Retinal pigment epithelial cell (primary cell): ENCODE results near the gene DACT3.

Experiments used
- DNase-seq: peaks from one replicate; pipeline ENCODE4 v3.0.0-alpha.2; 2010; ENCODE audit warnings: low read depth
- H3K4me3 ChIP-seq: 2 replicates; pipeline ENCODE4 v1.5.1; 2011; ENCODE audit warnings: mild to moderate bottlenecking, low read length, control low read depth, moderate library complexity
- CTCF ChIP-seq: conservative IDR thresholded peaks from 2 replicates; pipeline ENCODE4 v1.5.1; 2011; ENCODE audit warnings: low read depth, low read length, control low read depth, inconsistent platforms

DACT3 gene

DNA sequence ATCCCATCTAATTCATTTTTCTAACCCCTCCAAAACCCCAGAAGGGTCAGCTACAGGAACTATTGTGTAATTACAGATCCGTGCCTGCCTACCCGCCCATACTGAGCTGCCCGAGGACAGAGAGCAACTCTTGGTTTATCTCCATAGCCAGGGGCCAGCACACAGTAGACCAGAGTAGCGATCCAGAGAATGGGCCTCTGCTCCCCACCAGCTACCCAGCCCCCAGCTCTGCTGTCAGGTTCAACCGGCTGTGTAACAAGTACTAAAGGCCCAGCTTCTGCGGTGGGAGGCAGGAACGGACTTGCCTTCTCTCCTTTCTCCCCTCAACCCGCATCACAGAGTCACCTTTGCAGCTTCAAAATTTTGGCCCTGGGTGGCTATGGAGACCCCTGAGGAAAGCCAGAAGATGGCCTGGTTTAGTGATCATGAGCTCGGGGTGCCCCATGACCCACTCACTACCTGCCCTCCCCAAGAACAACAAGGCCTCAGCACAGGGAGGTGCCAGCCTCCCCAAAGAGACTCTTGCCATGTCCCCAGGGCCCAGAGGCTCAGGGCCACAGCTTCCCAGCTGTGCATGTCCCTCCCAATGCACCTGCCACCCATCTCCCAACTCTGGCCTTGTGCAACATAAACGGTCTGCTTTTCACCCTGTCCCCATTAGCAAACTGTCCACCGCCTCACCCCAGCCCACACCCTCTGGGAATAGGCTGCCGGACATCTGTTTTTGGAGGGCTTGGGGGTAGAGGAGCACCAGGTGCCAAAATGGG is 54.1 kb downstream of the DACT3 start:
- H3K4me3 ChIP-seq, result no peak overlapping the region
- no peak for DNase-seq
- no peak for TF ChIP-seq CTCF

DNA sequence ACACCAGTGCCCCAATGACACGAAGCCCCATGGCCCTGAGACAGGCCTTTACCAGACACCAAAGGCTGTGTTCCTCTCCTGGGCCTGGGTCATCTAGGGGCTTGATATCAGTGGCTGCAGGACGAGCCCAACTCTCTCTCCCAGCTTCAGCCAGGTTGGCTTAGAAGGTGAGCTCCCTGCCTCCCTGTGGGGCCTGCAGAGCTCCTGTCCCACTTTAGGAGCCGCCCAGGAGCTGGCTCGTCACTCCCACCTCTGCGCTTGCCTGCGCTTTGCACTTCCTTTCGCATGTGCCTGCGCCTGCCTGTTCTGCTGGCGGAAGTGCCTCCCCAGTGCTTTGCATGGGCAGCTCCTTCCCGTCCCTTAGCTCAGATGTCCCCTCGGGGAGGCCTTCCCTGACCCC is 55.0 kb downstream of the DACT3 start:
- no peak for DNase-seq
- no peak overlapping the region for H3K4me3 ChIP-seq
- no peak for TF ChIP-seq CTCF

- no peak overlapping the region for H3K4me3 ChIP-seq
- no peak for TF ChIP-seq CTCF
- no peak for DNase-seq
Measured at GRCh38 chr19:46605356-46605821, 55.6 kb downstream of the DACT3 start.

DNA sequence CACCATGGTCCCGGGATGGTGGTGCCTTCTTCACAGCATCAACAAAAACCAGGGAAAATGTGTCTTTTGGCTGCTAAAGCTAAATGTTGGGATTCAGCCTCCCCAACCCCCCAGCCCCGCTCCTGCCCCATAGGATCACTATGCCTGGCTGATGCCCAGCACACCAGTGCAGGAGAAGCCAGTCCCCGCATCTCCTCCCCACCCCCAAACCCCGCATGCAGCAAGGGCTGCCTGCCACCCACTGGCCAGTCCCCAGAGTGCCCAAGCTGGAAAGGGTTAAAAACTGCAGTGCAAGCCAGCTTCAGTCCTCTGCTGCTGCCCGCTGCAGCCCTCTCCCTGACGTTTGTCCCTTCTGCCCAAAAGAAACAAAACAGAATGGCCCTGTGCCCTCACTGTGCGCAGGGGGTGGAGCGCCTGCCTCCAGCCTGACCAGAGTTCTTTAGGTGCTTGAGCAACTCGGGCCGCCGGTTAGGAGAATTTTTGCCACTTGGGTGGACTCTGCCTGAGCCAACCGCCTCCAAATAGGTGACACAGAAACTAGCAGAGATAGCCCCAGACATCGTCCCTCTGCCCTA is 56.1 kb downstream of the DACT3 start:
- H3K4me3 ChIP-seq, result no peak overlapping the region
- no peak for DNase-seq
- TF ChIP-seq CTCF, result peak; percentile 18

DNA sequence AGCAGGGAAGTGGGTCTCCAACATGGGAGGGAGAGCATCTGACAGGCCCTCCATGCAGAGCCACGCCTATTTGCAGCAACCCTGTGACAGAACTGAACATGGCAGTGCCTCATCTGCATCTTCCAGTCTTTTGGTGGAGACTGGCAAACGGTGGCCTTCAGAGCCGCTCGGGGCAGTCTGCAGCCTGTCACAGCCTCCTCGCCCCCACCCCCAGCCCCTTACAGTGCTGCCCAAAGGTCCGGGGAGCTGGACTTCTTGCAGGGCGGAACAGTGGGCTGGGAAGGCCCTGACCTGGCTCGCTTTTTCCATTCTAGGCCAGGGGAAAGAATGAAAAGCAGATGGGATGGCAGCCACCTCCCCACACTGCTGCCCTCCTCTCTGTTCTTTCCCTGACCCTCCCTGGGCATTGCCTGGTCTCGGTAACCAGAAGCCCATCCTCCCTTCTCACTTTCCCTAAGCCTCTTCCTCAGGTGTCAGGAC is 57.2 kb downstream of the DACT3 start:
- no peak overlapping the region for H3K4me3 ChIP-seq
- DNase-seq, result no peak
- no peak for TF ChIP-seq CTCF

GRCh38 chr19:46603195-46603637 is 57.8 kb downstream of the DACT3 start:
- H3K4me3 ChIP-seq, result peak overlapping the region; percentile 100
- no peak for TF ChIP-seq CTCF
- DNase-seq, result no peak
